ENCODE measurements around the gene STRA6. TPM values are rescaled to one million over a fixed set of nuclear protein-coding genes. Genes with fewer than 3 reads are reported as not detected.

The STRA6 gene
- polyA plus RNA-seq, 2 of the 4 experiments (the other 2 are of a cell fraction), result 35.0 to 70.2 TPM

- FAIRE-seq (no peak), ATAC-seq (no peak), DNase-seq (ENCODE audit: low read depth in 1 of 2, low spot score in 1 of 2) (no peak)
- Histone ChIP-seq H3K4me3 (no peak overlapping the region), H3K4me1 (peaks cover 9% of the 10 kb centered on the region; the same call in 1 of the 3 replicates), H3K4me2 (no peak overlapping the region), H3K9me3 (no peaks in the 10 kb centered on the region), H3K27ac (no peak overlapping the region)
- POLR2A ChIA-PET, result no interaction called here
- CTCF ChIA-PET, result interaction anchor here (0.8 to 2.2 kb wide), 3 partner anchors 12 to 145 kb away, joined by 3 to 11 read pairs (median 3); partner anchors contain the start of gene STRA6
- no peak for TF ChIP-seq ZC3H11A (IDR thresholded peaks at IDR 0.05)
- no peak for TF ChIP-seq CHD4 (IDR thresholded peaks at IDR 0.05; ENCODE audit: borderline replicate concordance)
- TF ChIP-seq USF2 (IDR thresholded peaks at IDR 0.05), result no peak
- no peak for TF ChIP-seq FOXS1 (CRISPR knock-in tag; IDR thresholded peaks at IDR 0.05)
- no peak for TF ChIP-seq HOXA7 (CRISPR knock-in tag; IDR thresholded peaks at IDR 0.05)
- TF ChIP-seq POLR2A (IDR thresholded peaks at IDR 0.05; ENCODE audit: low read length), result no peak
- 77% methylated on average over 14 of the region's 14 CpGs for WGBS (ENCODE audit: missing lambda C conversion rate)
Measured at GRCh38 chr15:74155766-74156417, 46.7 kb downstream of the STRA6 start.

- CTCF ChIA-PET, result no interaction called here
- Histone ChIP-seq H3K9me3 (no peaks in the 10 kb centered on the region), H3K27ac (no peak overlapping the region), H3K4me1 (peaks cover 11% of the 10 kb centered on the region; the same call in 2 of the 3 replicates), H3K4me2 (no peak overlapping the region), H3K4me3 (no peak overlapping the region)
- no peak for ATAC-seq
- no peak for DNase-seq (ENCODE audit: low read depth in 1 of 2, low spot score in 1 of 2)
- POLR2A ChIA-PET, result no interaction called here
- 21% methylated on average over 2 of the region's 2 CpGs for WGBS (ENCODE audit: missing lambda C conversion rate)
- FAIRE-seq, result no peak
- TF ChIP-seq TP53 (CRISPR knock-in tag; IDR thresholded peaks at IDR 0.05), result no peak
- TF ChIP-seq ATOH8 (CRISPR knock-in tag; IDR thresholded peaks at IDR 0.05; ENCODE audit: low read depth), result no peak
- TF ChIP-seq MAZ (IDR thresholded peaks at IDR 0.05; ENCODE audit: borderline replicate concordance, low read depth, low read length), result no peak
- TF ChIP-seq SREBF2 (IDR thresholded peaks at IDR 0.05), result no peak
- TF ChIP-seq JUN (IDR thresholded peaks at IDR 0.05), result no peak
- TF ChIP-seq ZSCAN20 (CRISPR knock-in tag; IDR thresholded peaks at IDR 0.05), result no peak
- no peak for TF ChIP-seq POLR2A (IDR thresholded peaks at IDR 0.05; ENCODE audit: low read length)
- TF ChIP-seq KDM5A (IDR thresholded peaks at IDR 0.05), result no peak
Measured at GRCh38 chr15:74147051-74147450, 55.5 kb downstream of the STRA6 start.

- H3K4me1 ChIP-seq, result peaks cover 11% of the 10 kb centered on the region; the same call in 2 of the 3 replicates
- TF ChIP-seq TFCP2L1 (CRISPR knock-in tag; IDR thresholded peaks at IDR 0.05) (no peak), REST (IDR thresholded peaks at IDR 0.05) (peak; percentile 70; the same call in 1 of the 2 replicates), EHMT2 (IDR thresholded peaks at IDR 0.05; ENCODE audit: low read depth) (peak; percentile 22)
- ChIA-PET CTCF (interaction anchor here (0.6 to 0.8 kb wide), 2 partner anchors 116 to 157 kb away, joined by 3 to 5 read pairs; no protein-coding TSS in a partner anchor), POLR2A (no interaction called here)
- ATAC-seq, result no peak
- no peak overlapping the region for H3K27ac ChIP-seq
- DNase-seq (ENCODE audit: low read depth in 1 of 2, low spot score in 1 of 2), result no peak
- H3K9me3 ChIP-seq, result no peaks in the 10 kb centered on the region
- WGBS (ENCODE audit: missing lambda C conversion rate), result 100% methylated on average over 1 of the region's 1 CpG
- H3K4me2 ChIP-seq, result no peak overlapping the region
- no peak for FAIRE-seq
- no peak overlapping the region for H3K4me3 ChIP-seq
Measured at GRCh38 chr15:74146277-74146800, 56.2 kb downstream of the STRA6 start.
